Activated T-cell treated with anti-CD3 and anti-CD28 coated beads, Interleukin-2, amount 50 U/mL, for 1 hour (primary cell): ENCODE measurements around the gene FBN3.

Experiments
- DNase-seq: peaks from one replicate; pipeline ENCODE4 v3.0.0-alpha.2; 2020

Gene FBN3

DNA sequence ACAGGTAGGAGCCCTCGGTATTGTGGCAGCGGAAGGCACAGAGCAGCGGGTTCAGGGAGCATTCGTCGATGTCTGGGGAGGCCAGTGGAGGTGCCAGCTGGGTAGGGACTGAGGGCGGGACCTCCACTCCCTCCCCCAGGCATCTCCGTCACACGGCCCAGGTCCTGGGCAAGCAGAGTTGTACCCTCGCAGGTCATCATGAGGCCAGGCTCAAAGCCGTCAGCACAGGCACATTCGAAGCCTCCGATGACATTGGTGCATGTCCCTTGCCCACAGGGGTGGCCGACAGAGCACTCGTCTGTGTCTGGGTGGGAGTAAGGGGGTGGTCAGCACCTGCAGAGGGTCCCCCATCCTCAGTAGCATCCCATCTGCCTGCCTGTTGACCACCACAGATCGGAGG, 61.5 kb downstream of the FBN3 start:
- no peak for DNase-seq

DNA sequence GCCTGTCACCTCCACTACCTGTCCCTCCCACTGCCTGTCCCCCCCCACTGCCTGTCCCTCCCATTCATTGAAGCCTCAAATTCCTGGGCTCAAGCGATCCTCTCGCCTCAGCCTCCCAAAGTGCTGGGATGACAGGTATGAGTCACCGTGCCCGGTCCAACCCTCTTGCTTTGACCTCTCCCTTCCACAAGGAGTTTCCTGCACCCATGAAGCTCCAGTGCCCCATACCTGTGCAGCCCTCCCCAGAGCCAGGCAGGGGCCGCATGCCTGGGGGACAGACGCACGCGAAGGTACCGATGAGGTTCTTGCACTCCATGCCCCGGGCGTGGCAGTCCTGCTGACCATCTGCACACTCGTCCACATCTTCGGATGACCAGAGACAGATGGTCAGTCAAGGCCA, 62.5 kb downstream of the FBN3 start:
- DNase-seq, result no peak

DNA sequence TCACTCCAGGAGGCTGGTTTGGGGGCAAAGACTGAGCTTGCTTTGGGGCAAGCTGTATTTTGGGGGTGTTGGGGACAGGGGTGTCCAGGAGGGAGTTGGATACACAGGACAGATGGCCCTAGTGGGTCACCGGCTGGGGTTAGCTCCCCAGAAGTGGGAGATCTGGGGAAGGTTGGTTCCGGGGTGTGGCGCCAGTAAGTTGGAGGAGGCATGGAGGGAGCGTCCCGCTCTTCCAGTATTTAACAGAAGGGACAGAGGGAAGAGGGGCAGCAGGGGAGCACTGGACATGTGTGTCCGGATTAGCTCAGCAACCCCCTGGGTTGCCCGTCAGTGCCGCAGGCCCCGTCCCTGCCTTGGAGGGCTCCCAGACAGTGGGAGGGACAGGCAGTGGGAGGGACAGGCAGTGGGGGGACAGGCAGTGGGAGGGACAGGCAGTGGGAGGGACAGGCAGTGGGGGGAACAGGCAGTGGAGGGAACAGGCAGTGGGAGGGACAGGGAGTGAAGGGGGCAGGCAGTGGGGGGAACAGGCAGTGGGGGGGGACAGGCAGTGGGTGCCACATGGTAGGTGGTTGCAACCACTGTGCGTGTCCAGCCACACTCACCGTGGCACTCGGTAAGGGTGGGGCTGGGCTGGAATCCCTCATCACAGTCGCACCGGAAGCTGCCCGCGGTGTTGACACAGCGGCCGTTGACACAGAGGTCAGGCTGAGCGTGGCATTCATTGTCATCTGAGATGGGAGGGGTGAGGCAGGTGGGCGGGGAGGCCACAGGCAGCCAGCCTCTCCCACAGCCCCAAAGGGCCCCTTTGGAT, 63.6 kb downstream of the FBN3 start:
- DNase-seq, result no peak

DNA sequence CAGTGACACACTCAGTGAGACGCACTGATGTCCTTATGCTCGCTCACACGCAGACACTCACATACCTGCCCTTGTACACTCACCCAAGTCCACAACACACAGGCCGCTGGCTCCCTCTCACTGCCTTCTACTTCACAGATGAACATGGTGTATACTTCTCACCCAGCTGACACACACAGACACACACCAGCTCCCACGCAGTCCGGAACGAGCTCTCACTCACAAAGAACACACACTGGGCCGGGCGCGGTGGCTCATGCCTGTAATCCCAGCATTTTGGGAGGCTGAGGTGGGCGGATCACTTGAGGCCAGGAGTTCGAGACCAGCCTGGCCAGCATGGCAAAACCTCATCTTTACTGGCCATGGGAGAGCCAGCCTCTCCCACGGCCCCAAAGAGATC, 65.2 kb downstream of the FBN3 start:
- no peak for DNase-seq

DNA sequence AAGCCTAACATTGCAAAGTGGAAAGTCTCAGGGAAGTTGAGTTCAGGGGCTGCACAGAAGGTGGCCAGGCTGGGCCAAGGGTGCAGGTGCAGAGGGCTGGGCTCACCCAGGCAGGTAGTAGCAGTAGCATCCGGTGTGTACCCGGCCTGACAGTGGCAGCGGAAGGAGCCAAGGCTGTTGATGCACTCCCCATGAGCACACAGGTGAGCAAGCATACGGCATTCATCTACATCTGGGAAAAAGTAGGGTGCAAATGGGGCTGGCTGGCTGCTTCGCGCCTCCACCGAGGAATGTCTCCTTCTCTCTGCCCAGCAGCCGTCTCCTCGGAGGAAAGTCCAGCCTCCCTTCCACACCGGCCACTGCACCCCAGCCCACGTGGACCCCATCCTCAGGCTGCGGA, 66.3 kb downstream of the FBN3 start:
- DNase-seq, result no peak

DNA sequence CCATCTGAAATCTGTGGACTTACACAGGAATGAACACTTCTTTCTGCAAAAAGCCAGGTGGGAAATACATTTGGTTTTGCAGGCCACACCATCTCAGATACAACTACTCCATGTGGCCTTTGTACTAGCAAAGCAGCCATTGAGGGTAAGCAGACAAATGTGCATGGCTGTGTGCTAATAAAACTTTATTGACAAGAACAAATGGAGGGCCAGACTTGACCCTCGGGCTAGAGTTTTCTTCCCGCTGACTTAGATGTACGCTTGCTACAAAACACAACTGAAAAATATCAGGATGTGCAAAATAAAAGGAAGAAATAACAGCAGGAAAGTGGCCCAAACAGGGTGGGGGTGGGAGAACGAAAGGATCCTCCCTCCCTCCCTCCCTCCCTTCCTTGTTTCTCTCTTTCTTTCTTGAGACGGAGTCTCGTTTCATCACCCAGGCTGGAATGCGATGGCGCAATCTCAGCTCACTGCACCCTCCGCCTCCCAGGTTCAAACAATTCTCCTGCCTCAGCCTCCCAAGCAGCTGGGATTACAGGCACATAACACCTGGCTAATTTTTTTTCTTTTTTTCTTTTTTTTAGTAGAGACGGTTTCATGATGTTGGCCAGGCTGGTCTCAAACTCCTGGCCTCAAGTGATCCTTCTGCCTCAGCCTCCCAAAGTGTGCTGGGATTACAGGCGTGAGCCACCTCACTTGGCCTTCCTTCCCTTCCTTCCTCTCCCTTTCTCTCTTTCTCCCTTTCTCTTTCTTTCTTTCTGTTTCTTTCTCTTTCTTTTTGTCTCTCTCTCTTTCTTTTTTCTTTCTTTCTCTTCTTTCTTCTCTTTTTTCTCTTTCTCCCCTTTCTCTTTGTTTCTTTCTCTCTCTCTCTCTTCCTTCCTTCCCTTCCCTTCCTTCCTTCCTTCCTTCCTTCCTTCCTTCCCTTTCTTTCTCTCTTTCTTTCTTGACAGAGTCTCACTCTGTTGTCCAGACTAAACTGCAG, 67.5 kb downstream of the FBN3 start:
- no peak for DNase-seq

DNA sequence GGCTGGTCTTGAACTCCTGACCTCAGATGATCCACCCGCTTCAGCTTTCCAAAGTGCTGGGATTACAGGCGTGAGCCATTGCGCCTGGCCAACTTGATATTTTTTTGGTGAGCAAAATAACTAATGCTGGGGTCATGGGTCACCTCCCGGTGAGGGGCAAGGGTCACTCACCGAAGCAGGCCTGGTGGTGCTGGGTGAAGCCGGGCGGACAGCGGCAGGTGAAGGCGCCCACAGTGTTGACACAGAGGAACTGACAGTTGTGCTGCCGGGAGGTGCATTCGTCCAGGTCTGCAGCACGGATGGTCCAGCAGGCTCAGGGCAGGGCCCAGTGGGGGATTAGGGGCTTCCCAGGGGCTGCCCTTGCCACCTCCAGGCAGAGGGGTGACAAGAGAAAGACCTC, 68.6 kb downstream of the FBN3 start:
- no peak for DNase-seq

DNA sequence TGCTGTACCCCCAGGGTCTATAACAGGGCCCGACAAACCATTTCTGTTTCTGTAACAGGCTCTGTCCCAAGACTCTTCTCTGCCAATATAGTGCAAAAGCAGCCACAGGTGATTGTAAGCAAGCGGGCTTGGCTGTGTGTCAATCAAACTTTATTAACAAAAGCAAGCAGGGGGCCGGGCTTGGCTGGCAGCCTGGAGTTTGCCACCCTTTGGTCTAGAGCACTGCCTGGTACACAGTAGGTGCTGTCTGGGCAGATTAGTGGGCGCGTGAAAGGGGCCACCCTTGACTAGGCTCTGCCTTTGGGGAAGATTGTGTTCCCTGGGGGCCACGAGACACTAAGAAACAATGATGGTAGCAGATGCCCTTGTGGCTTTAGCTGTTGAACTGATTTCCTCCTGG, 69.4 kb downstream of the FBN3 start:
- DNase-seq, result no peak

DNA sequence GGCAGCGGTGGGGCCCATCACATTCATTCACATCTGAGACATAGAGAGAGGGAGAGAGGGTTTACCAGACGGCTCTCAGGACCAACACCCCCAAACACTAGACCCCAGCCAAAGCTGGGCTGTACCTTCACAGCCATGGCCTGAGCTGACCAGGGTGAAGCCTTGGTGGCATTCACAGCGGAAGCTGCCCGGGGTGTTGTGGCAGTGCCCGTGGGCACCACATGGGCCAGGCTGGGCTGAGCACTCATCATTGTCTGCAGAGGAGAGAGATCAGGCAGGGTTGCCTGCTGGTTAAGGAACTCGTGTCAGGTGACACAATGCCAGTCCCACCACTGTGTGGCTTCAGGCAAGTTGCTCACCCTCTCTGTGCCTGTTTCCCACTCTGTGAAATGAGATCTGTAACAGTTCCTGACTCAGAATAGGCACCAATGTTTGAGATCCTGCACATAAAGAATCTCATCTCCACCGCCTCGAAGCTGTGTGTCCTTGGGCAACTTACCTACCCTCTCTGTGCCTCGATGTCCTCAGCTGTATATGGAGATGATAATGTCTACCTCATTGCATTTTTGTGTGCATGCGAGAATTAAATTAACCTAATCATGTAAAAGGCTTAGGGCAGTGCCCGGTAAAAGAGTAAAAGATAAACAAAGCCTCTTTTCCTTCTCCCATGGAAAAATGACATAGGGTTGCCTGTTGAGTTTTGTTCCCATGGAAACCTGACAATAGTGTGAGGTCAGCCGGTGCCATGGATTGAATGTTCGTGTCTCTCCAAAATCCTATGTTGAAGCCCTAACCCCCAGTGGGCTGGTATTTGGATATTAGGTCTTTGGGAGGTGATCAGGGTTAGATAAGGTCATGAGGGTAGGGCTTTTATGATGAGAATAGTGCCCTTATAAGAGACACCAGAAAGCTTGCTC, 74.0 kb downstream of the FBN3 start:
- no peak for DNase-seq

DNA sequence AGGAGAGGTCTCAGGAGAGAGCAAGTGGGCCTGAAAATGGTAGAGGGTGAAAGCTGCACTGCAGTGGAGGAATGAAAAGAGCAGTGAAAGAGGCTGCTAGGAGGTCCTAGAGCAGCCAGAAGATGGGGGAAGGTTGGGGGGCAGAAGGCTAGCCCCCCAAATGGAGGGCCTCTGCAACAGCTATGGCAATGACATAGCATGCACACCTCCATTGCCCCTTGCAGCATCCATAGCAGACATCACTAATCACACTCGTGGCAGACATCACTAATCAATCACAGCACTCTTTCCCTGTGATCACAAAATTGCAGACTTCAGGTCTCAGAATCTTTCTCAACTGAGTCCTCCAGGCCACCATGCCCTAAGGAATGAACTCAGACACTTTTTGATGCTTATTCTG, 74.9 kb downstream of the FBN3 start:
- DNase-seq, result no peak

DNA sequence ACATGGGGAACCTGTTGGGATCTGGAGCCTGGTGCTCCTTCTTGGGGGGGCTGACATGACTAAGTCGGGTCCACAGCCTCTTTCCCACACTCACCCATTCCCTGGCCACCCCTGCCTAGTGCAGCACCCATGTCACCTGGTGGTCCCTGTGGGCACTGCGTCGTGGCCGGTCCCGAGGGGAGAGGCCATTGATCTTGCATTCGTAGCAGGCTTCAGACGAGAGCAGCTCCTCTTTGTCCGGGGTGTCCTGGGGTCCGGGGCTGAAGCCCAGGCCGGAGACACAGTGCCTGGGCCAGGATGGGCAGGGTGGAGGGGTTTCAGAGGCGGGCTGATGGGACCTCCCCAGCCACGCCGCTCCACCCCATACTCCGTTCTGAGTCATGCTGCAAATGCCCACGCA, 77.5 kb downstream of the FBN3 start:
- no peak for DNase-seq

DNA sequence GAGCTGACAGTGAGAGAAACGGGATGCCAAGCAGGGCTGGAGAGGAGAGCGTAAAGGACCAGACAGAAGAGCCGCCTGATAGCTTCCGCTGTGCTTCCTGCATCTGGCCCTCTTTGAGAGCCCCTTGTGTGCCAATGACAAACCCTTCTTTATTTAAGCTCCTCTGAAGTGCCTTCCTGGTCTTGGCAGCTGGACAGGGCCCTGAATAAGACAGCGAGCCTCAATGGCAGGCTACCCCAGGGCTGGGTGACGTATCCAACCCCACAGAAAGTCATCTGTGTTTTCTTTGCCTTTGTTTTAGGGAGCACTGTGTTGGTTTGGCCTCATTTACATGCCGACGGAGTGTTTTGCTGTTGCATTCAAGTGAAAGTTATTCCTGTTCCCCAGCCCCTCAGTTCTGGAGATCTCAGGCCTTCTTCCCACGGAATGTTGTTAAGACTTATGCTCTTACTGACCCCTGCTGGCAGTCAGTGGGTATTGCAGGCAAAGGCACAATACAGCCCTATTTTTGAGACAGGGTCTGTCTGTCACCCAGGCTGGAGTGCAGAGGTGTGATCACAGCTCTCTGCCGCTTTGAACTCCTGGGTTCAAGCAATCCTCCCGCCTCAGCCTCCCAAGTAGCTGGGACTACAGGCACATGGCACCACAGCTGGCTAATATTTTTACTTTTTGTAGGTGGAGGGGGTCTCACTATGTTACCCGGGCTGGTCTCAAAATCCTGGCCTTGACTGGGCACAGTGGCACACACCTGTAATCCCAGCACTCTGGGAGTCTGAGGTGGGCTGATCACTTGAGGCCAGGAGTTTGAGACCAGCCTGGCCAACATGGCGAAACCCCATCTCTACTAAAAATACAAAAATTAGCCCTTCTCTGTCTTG, 80.1 kb downstream of the FBN3 start:
- DNase-seq, result no peak

DNA sequence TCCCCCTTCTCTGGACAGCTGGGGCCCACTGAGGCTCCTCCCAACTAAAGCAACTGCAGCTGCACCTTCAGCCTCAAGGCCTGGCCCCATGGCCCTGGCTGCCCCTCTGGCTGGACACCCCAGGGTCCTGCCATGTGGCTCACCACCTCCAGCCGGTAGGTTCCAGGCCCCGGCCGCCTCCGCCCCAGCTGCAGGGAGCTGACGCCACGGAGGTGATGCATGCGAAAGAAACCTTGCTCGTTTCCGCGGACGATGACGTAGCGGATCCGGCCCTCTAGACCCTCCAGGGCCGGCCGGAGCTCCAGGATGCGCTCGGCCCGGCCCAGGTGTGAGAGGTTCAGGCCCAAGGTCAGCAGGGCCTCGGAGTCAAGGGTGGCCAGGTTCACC, 83.5 kb downstream of the FBN3 start:
- DNase-seq, result no peak

DNA sequence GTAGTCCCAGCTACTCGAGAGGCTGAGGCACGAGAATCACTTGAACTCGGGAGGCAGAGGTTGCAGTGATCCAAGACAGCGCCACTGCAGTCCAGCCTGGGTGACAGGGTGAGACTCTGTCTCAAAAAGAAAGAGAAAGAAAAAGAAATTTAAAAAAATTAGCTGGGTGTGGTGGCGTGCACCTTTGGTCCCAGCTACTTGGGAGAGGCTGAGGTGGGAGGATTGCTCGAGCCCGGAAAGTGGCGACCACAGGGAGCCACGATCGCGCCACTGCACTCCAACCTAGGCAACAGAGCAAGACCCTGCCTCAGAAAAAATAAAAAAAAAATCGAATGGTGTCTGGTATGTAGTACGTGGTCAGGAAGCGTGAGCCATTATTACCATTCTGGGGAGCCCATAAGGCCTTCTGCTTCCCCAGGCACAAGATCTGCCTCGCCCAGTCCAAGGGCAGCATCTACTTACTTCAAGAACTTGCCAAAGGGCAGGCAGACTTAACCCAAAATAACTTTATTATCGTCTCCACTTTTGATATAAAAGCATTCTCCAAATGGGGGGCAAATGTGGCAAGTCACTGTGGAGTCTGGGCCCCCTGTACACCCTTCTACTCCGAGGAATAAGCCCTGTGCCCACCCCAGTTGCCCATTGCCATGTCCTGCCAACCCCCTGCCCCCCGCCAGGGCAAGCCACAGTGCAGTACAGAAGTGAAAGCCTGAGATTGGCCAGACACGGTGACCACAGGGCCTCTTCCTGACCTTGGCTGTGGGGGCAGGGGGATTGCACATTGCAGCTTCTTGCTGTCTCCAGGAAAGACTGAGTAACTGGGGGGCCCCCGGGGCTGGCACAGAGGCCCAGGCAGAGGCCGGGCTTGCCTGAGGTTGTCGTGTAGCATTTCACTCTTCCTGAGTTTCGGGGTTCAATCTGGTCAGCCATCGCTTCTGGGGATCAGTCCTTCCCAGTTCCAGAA, 84.2 kb downstream of the FBN3 start:
- no peak for DNase-seq

DNA sequence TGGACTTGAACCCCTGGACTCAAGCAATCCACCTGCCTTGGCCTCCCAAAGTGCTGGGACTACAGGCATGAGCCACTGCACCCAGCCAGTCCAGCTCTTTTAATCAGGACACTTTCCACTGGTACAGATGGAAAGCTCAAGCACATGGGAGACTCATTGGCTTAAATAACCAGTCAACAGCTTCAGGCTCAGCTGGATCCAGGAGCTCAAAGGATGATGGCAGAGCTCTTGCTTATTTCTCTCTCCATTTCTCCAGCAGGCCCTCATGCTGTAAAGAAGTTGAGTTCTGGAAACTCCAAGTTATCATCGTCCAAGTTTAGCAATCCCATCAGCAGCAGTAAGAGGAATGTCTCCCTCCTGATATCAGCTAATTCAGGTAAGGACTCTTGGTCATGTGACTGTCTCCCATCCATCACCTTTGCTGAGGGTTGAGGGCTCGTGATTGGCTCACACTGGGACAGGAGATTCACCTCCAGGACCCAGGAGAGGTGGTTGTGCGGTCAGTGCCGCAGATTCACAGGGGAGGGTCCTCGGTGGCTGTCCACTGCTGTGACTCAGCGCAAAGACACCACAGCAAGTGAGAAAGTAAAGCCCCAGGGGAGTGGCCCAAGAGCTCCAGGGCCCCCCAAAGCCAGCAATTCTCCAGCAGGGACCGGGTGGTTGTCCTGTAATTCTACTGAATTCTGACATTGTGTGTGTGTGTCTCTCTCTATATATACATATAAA, 91.7 kb downstream of the FBN3 start:
- DNase-seq, result no peak

DNA sequence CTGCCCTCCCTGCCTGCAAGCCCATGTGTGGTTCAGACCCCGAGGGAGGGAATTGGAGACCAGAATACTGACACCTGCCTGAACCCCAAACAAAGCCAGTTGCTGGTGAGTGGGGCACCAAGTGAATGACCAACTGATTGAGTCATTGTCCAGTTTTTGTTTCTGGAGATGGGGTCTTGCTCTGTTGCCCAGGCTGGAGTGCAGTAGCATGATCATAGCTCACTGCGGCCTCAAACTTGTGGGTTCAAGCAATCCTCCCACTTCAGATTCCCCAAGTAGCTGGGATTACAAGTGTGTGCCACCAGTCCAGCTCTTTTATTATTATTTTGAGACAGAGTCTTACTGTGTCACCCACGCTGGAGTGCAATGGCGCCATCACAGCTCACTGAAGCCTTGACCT, 92.9 kb downstream of the FBN3 start:
- DNase-seq, result no peak

DNA sequence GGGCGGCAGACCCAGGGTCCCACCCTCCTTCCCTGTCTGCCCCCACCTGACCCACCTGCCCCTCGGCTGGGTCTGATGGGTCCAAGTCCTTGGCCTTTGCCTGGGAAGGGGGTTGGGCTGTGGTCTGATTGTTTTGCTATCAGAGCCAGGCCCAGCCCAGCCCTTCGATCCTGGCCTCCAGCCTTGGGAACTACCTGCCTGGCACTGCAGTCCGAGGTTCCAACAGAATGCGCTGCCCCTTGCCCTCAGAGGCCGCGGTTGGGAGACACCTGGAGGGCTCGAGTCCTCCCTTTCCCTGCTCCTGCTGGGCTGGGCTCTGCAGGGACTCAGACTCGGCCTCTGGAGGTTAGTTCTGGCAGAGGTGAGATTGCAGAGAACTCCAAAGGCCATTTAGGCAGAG, 95.2 kb downstream of the FBN3 start:
- DNase-seq, result no peak

DNA sequence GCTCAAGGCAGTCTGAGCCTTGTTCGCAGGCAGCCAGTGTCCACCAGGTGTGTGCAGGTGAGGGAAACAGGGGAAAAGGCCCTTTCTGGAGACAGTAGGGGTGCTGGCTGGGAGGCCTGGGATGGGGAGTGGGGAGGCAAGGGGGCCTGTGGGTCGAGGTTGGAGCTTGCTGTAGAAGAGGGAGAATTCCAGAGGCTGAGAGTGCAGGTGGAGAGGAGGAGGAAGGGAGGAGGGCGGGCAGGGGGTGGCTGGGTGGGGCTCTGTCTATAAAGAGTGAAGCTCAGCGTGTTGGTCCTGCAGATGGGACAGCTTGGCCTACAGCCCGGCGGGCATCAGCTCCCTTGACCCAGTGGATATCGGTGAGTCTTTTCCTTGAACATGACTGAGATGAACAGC, 96.9 kb downstream of the FBN3 start, which contains the start of gene CCL25:
Gene CCL25, plus strand, starts transcription at position 297 of the 396 bp plus-strand sequence. CDS start 290 bp downstream, outside the sequence.
- no peak for DNase-seq

DNA sequence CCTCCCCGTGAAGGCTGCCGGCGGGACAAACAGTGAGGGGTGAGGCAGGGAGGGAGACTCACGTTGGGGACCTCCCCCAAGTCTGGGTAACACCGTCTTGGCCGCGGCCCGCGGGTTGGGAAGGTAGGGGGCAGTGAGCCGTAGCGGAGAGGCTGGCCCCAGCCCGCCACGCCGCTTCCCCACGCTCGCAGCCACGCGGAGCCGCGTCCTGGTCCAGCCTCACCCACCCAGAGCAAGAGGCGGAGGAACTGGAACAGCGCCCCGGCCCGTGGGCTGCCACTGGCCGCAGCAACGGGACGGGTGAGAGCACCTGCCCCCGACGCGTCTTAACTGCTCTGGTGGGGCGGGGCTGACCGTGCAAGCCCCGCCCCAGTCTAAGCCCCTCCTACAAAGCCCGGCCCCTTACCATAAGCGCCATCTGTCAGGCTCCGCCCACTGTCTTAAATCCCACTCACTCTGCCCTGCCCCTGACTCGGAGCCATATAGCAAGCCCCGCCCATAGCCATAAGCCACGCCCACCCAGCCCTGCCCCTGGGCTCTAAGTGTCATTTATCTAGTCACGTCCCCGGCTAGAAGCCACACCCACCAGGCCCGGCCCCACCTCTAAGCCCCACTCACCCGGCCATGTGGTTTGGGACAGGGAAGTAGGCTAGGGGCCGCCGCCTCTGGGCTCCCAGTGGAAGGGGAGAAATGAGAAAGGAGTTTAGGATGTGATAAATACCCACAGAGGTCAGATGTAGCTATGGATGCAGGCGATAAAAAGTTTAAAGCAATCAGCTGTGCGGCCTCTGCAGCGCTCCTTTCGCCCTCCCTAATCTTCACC, 98.9 kb downstream of the FBN3 start:
- DNase-seq, result peak; percentile 87
